IPS-18c (cell line): ENCODE results near the gene PITPNC1.
"Not testable (repeated sequence)": the region's sequence is repeated elsewhere in the genome, so short reads cannot be mapped to it uniquely, and the experiment has no call there.

Experiments used
- H3K4me3 ChIP-seq: 2 replicates; pipeline ENCODE4 v1.7.0; 2013; ENCODE audit warnings: low read depth, mild to moderate bottlenecking, low read length, moderate library complexity; ENCODE audit not compliant: insufficient read depth
- H3K9me3 ChIP-seq: one replicate; pipeline ENCODE4 v1.6.1; 2013; ENCODE audit warnings: mild to moderate bottlenecking, low read length, moderate library complexity; ENCODE audit not compliant: control insufficient read depth, insufficient read depth

PITPNC1 gene

DNA sequence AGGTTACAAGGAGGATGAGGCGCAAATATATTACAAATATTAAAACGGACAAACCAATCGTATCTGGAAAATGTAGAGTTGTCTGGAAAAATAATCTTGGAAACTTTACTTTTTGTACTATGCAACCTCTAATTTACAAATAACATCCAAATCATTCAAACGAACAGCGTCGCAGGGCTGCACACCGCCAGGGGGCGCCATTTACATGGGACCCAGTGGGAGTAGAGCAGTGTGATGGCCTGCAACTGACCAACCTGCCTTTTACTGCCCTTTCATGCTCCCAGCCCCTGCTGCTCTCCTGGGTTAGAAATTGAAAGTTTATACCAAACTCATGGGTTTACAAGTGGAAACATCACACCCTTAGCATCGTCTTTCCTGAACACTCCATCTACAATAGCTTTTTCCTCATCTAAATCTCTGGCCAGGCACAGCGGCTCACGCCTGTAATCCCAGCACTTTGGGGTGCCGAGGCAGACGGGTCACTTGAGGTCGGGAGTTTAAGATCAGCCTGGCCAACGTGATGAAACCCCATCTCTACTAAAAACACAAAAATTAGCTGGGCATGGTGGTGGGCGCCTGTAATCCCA, 10.0 kb downstream of the PITPNC1 start:
- Histone ChIP-seq H3K4me3 (no peak overlapping the region), H3K9me3 (no peaks in the 10 kb centered on the region)

DNA sequence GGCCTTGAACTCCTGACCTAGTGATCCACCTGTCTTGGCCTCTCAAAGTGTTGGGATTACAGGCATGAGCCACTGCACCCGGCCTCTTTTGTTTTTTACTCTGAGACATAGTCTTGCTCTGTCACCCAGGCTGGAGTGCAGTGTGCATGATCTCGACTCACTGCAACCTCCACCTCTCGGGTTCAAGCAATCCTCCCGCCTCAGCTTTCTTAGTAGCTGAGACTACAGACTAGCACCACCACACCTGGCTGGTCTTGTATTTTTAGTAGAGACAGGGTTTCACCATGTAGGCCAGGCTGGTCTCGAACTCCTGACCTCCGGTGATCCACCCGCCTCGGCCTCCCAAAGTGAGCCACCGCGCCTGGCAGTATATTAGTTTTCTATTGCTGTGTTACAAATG, 11.5 kb downstream of the PITPNC1 start:
- not testable (repeated sequence) for H3K4me3 ChIP-seq

DNA sequence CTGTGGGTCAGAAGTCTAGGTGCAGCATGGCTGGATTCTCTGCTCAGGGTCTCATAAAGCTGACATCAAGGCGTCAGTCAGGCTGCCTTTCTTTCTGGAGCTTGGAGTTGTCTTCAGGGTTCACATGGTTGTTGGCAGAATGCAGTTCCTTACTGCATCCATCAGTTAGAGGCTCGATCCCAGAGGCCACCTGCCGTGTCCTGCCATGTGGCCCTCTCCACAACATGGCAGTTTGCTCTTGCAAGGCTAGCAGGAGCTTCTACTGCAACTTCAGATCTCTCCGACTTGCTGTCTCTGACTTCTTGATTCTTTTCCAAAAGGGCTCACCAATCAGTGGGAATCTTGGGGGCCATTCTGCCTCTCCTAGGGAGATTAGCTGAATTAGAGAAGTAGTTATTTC, 11.9 kb downstream of the PITPNC1 start:
- no peaks in the 10 kb centered on the region for H3K9me3 ChIP-seq
- no peak overlapping the region for H3K4me3 ChIP-seq

More for the DNA sequence above, 11.5 kb downstream of the PITPNC1 start:
- not testable (repeated sequence) for H3K9me3 ChIP-seq

DNA sequence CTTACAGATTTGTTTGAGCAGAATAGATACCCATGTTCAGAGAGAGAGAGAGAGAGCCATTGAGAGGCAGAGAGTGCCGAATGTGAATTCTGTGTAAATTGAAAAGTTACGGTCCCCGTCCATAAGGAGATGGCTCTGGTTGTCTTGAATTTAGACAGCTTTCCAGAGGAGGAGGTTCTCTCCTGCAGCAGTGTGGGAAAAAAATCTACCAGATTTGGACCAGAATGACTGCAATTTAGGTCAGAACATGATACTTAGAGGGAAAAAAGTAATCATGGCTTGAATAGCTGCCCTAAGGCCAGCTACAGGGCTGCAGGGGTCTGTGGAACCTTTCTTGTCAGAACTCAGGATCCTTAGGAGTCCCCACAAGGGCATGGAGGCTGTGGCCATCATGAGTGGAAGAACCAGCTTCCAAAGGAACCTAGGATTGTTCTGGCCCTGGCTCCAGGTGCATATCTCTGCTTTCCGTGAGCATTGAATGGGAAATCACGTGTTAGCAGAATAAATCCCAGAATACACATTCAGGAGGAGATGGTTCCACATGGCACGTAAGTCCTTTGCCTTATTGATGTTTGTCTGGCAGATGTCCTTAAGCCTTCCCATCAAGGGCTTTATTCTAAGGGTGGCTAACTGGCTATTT, 13.0 kb downstream of the PITPNC1 start:
- Histone ChIP-seq H3K9me3 (no peaks in the 10 kb centered on the region), H3K4me3 (no peak overlapping the region)

DNA sequence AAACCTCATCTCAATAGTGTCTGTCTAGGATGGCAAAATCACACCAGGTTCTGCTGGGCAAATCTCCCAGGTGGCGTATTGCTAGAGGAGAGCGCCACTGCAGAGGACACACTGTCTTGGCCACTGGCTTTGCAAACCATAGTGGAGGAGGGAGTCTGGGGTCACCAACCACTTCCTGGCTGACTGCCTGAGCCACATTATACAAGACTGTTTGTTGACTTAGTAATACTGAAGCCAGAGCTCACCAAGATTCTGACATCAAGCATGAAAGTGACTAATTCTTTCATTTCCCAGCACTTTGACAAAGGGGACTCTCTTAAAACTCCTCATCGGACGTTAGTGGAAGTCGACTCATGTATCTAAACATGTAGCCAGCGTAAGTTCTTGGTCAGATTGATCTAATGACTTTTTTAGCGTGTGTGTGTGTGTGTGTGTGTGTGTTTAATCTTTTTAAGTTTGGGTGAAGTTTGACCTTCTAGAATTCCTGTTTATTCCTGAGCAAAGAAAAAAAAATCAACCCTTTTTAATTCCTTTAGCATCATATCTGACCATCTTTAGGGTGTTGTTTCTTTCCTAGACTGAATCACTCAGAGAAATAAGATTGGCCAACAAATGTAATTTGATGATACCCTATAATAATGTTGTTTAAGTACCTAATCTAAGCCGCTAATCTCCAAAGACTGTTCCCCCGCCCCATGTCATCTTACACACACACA, 13.7 kb downstream of the PITPNC1 start:
- Histone ChIP-seq H3K9me3 (no peaks in the 10 kb centered on the region), H3K4me3 (no peak overlapping the region)

DNA sequence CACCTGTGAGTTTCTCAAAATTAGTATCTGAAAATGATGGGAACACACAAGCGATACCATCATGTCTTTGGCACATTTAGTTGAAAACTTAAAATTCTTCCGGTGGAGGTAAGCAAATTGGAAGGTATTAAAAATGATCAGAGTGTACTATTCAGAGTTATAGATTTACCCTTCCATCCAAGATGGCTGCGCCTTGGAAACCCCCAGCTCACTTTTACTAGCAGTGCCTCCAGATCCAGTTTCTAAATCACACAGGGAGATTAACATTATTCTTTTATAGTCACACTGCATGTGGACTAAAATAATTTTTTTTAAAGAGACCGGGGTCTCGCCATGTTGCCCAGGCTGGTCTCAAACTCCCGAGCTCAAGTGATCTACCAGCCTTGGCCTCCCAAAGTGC, 15.0 kb downstream of the PITPNC1 start:
- H3K9me3 ChIP-seq, result no peaks in the 10 kb centered on the region
- H3K4me3 ChIP-seq, result no peak overlapping the region

DNA sequence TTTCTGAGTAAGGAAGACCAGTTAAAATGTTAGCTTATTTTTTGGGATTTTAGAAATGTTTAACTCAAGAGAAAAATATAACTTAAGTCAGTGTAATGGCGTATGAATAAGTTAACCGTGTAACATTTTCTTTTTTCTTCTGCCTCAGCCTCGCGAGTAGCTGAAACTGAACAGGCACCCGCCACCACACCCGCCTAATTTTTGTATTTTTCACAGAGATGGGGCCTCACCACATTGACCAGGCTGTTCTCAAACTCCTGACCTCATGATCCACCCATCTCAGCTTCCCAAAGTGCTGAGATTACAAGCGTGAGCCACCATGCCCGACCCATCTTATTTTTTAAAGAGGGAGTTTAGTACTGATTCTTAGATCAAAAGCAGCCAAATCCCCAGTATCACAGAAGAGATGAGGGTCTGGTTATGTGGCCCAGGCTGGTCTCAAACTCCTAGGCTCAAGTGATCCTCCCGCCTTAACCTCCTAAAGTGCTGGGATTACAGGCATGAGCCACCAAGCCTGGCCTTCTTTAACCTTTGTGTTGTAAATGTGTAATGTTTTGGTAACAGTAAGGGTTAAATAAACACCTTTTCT, 16.8 kb downstream of the PITPNC1 start:
- H3K4me3 ChIP-seq, result no peak overlapping the region
- H3K9me3 ChIP-seq, result no peaks in the 10 kb centered on the region

DNA sequence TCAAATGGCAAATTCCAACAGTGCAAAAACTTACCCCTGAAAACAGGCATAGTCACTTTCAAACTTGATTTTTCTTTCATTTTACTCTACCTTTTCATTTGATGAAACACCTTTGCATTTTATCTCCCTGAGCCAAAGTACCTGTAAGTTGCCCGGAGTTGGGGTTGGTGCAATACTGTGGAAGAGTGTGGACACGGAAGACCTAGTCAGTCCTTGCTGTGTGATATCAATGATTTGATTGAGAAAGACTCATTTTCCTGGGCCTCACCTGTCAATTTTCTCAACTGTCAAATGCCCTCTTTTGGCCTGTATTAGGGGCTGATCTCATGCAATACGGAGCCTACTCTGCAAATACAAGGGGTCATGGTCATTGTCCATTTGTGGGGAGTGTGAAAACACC, 22.6 kb downstream of the PITPNC1 start:
- Histone ChIP-seq H3K4me3 (no peak overlapping the region), H3K9me3 (no peaks in the 10 kb centered on the region)

DNA sequence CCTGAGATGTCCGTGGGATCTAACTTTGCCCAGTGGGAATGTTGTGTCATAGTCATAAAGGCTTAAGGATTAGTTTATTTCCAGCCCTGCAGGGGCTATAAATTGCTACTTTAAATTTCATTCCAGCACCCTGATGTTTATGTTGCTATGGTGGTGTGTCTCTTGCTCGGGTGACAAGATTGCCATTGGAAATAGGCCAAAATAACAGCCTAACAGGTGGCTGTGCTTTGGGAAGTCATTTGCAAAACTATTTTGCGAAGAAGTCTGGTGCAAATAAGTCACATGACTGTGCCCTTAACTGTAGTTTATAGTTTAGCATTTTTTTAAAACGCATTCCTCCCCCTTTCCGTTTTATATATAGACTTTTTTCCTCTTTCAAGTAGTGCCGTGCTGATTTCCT, 23.1 kb downstream of the PITPNC1 start:
- Histone ChIP-seq H3K9me3 (no peaks in the 10 kb centered on the region), H3K4me3 (no peak overlapping the region)

DNA sequence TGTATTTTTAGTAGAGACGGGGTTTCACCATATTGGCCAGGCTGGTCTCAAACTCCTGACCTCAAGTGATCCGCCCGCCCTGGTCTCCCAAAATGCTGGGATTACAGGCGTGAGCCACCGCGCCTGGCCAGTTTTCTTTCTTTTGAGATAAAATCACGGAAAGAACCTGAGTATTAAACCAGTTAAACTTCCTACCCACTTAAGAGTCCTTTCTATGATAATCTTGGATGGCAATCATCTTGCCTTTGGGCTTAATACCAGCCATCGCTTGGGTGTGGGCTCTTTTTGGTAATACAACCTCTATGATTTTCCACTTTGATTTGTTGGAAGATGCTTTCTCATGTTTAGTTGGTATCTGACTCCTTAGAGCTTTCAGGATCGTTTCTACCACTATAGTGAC, 24.0 kb downstream of the PITPNC1 start:
- Histone ChIP-seq H3K9me3 (no peaks in the 10 kb centered on the region), H3K4me3 (no peak overlapping the region)

DNA sequence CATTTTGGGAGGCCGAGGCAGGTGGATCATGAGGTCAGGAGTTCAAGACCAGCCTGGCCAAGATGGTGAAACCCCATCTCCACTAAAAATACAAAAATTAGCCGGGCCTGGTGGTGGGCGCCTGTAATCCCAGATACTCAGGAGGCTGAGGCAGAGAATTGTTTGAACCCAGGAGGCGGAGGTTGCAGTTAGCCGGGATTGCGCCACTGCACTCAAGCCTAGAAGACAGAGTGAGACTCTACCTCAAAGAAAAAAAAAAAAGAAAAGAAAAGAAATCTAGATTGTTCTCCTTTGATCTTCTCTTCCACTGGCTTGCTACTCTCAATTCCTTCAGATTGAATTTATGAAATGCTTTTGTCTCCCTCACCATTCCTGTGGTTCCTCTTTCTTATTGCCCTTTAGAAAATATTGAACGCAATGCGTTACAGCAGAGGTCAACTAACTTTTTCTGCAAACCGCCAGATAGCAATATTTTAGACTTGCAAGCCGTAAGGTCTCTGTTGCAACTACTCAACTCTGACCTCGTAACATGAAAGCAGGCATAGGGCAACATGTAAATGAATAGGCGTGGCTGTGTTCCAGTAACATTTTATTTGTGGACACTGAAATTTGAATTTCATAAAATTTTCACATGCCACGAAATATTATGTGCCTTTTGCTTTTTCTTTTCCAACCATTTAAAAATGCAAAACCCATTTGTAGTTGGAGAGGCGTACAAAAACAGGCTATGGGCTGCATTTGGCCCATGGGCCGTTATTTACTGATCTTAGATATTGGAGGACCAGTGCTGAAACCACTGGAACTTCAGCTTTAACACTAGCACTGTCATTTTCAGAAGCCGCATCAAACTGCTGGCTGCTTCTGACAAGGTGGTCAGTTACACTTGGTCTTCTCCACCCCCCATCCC, 24.8 kb downstream of the PITPNC1 start:
- no peaks in the 10 kb centered on the region for H3K9me3 ChIP-seq
- no peak overlapping the region for H3K4me3 ChIP-seq

DNA sequence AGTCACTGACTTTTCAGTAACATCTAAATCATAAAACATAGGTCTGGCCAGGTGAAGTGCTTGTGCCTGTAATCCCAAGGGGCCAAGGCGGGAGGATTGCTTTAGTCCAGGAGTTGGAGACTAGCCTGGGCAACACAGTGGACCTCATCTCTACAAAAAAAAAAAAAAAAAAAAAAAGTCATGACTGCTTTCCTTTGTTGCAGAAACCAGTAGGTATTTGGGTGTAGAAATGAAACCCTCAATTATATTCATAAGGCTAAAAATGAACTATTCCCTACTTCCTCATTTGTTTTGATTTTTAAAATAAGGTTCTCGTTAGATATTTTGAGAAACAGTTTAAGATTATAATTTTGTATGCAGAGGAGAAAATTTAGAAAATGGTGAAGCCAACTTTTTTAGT, 26.0 kb downstream of the PITPNC1 start:
- Histone ChIP-seq H3K4me3 (no peak overlapping the region), H3K9me3 (no peaks in the 10 kb centered on the region)

DNA sequence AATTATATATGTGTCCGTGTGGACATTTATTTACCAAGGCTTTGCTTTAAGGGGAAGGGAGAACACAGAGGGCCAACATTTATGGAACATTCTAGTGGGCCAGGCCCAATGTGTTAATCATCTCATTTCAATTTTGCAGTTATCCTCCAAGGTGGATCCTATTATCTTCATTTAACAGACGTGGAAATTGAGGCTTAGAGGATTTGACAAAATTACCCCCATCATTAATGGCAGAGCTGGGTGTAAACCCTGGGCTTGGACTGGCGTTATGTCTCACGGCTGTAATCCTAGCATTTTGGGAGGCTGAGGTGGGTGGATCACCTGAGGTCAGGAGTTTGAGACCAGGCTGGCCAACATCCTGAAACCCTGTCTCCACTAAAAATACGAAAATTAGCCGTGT, 26.4 kb downstream of the PITPNC1 start:
- Histone ChIP-seq H3K9me3 (no peaks in the 10 kb centered on the region), H3K4me3 (no peak overlapping the region)

DNA sequence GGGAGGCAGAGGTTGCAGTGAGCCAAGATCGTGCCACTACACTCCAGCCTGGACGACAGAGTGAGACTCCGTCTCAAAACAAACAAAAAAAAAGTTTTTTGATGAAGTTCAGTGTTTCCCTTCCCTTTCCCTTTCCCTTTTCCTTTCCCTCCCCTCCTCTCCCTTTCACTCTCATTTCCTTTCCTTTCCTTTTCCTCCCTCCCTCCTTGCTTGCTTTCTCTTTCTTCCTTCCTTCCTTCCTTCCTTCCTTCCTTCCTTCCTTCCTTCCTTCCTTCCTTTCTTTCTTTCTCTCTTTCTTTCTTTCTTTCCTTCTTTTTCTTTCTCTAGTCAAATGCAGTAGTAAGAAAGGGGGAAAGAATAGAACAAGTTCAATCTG, 31.4 kb downstream of the PITPNC1 start:
- not testable (repeated sequence) for H3K4me3 ChIP-seq, H3K9me3 ChIP-seq

DNA sequence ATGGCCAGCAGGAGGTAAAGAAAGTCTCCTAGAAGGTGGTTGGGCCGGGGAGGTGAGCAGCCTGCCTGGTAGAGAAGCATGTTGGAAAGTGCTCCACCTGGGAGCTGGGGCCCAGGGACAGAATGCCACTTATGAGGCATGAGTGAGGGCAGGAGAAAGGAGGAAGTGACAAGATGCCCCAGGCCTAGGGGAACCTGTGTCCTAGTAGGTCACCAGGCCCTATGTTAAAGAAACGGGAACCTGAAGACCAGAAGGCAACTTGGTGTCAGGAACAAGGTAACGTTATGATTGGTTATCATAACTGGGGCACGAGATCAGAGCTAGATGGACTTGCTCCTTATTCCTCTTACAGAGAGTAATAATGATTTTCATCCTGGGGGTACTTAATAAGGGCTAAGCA, 34.3 kb downstream of the PITPNC1 start:
- H3K9me3 ChIP-seq, result no peaks in the 10 kb centered on the region
- no peak overlapping the region for H3K4me3 ChIP-seq

DNA sequence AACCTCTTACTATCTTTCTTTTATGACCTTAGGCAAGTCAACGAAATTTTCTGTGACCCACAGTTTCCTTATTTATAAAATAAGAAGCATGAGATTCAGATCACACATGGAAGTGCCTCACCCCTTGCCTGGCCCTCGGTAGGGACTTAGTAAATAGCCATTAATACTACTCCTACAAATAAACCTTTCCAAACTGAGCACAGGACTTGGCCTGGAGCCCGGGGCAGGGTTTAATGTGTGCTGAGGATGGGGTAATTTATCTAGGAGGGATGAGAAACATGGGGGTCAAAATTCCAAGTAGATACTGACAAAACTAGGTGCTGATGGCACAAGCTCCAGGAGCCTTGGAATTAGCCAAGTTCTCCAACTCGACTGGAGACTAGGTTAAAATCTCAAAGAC, 35.0 kb downstream of the PITPNC1 start:
- H3K4me3 ChIP-seq, result no peak overlapping the region
- H3K9me3 ChIP-seq, result no peaks in the 10 kb centered on the region

DNA sequence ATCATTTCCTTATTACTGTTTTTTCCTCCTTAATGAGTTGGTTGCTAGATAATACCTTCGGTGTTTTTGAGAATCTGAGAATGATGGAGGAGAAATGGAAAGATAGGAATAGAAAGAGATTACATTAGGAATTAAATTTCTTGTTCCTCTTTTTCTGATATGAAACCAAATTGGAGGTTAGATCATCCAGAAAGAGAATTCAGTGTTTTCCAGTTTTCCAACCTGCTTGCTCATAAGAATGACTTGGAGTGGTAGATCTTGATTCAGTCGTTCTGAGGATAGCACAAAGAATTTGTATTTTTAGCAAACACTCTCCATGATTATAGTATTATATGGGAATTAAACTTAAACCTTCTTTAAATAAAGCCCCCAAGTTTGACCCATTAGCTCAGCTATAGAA, 35.9 kb downstream of the PITPNC1 start:
- Histone ChIP-seq H3K4me3 (no peak overlapping the region), H3K9me3 (no peaks in the 10 kb centered on the region)
